HG03175 (cell line): ENCODE data around the gene TCP11X1.
"Not testable (repeated sequence)": the region's sequence is repeated elsewhere in the genome, so short reads cannot be mapped to it uniquely, and the experiment has no call there.

Experiments used
- ATAC-seq: cut with Tn5 transposase; IDR thresholded peaks from one replicate; pipeline ENCODE4 v1.9.1; 2021; ENCODE audit warnings: mild to moderate bottlenecking, moderate library complexity; ENCODE audit not compliant: unreplicated experiment

The TCP11X1 gene

DNA sequence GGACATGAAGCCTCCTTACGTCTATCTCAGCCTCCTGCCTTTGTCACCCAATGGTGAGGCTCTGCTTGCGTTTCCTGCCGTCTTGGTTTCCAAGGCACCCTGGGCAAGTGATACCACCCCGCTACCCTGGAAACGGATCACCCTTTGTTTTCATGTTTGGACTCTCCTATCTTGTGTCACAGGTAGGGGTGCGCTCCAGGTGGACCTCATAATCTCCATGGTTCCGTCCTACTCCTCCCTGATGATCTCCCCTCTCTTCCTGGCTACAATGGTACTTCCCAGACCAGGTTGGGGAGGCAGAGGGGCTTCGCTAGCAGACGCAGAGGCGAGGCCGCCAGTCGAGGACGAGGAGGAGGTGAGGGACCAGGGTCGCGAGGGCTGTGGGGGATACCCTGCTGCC, at the start of gene TCP11X1:
TCP11X1 (plus strand) TSS at position 316 of the 400 bp plus-strand sequence.
- ATAC-seq: not testable (repeated sequence)

DNA sequence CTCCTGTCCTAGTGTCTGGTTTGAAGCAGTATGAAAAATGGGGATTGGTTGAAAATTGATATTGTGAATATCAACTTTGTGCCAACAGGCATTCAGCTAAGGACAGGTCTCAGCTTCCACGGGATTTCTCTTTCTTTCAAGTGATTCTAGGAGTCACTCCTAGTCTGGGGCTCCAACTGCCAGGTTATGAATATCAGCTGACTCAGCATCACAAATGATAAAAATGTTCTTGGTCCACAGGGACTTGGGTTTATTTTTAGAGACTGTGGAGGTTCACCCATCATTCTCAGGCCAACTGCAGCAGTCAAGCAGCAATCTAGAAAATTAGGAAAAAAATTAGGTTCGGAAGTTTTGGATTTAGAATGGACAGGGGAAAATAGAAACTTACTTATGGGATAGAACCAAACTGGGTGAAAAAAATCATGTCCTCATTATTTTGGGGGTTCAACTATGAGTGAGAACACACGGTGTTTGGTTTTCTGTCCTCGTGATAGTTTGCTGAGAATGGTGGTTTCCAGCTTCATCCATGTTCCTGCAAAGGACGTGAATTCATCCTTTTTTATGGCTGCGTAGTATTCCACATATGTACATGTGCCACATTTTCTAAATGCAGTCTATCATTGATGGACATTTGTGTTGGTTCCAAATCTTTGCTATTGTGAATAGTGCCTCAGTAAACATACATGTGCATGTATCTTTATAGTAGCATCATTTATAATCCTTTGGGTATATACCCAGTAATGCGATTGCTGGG, 29.0 kb upstream of the TCP11X1 start:
- ATAC-seq: no peak

DNA sequence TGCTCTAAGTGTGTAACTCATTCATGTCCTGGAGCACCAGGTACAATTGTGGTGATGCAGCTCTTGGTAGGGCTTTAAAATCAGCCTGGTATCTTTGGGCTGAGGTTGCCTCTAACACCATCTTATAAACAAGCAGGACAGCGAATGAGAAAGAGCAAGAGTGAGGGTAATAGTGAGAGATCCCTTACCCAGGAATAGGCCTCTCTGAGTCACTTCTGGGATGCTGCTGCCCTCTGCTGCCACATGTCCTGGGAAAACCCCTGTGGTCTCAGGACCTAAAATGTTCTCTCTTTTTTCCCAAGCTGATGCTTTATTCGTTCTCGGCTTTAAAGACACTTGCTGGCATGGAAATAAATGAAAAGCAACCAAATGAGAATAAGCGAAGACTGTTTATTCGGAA, 7.2 kb upstream of the TCP11X1 start:
- ATAC-seq: not testable (repeated sequence)

DNA sequence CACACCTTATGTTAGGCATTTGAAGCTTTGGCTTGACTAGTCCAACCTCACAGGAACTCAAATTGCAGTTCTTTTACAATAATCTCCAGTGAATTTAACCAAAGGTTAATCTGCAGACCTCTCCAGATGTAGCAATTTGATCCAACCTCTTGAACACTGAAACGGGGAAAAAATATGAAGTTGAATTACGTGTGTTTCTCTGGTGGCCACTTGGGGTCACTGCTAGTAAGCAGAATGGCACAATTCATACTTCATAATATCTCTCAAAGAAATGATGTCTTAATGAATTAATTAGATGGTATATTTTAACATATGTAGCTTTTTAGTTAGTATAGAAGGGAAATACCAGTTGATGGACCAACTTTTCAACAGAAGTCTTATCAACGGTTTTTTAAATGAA, 1.4 kb downstream of the TCP11X1 start:
- not testable (repeated sequence) for ATAC-seq

DNA sequence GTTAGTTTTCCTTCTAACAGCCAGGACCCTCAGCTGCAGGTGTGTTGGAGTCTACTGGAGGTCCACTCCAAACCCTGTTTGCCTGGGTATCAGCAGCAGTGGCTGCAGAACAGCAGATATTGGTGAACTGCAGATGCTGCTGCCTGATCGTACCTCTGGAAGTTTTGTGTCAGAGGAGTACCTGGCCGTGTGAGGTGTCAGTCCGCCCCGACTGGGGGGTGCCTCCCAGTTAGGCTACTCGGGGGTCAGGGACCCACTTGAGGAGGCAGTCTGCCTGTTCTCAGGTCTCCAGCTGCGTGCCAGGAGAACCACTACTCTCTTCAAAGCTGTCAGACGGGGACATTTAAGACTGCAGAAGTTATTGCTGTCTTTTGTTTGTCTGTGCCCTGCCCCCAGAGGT, 20.6 kb downstream of the TCP11X1 start:
- ATAC-seq: not testable (repeated sequence)

DNA sequence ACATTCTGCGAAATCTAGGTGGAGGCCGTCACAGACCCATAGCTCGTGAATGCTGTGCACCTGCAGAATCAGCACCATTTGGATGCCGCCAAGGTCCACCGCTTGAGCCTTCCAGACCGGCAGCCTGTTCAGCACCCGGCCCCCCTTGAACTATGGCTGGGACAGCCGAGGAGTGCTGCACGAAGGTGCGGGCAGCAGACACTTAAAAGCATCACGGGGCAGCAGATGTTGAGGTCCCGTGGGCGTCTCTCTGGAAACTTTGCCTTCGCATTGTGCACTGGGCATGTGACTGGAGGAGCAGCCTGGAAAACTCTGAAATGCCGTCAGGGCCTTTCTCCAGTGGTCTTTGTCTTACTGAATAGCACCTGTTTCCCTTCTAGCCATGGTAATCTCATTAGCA, 25.2 kb downstream of the TCP11X1 start:
- ATAC-seq: not testable (repeated sequence)

DNA sequence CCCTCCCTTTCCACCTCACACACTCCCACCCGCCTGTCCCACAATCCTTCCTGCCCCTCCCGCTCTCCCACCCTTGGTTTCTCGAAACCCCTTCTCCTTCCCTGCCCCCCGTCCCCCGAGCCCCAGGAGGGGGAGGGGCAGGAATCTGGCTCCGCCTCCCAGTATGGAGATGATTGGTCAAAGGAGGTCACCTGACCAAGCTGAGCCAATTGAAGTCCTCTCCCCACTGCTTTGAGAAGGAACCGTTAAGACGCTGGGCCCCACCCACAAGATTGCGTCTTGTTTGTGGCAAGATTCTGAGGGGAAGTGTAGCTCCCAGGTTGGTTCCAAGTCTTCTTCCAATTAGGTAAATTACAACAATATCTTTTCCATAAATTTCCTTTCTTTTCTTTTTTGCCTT, 31.8 kb downstream of the TCP11X1 start, which contains the start of gene NXF2:
NXF2 (plus strand) TSS at position 275 of the 400 bp plus-strand sequence. CDS start 59,912 bp downstream, outside the sequence.
- ATAC-seq: not testable (repeated sequence)

DNA sequence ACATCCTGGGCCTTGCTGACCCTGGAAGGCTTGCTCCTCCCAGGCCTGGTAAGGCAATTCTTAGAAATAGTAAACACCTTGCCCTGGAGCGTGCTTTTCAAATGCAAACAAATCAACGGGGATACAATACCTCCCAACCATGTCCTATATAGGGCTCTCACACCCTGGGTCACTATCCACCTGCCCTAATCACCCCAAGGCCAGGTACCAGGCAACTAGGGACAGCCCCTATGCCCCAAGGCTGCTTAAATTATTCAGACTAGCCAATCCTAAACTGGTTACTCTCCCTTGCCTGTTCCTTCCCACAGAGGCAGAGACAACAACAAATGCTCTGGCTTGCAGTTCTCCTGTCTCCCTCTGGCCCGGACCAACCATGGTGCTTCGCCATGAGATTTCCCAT, 57.1 kb downstream of the TCP11X1 start:
- ATAC-seq: not testable (repeated sequence)
